CD4-positive, CD25-positive, alpha-beta regulatory T cell (primary cell): ENCODE measurements around the gene PTGR3. TPM values are rescaled to one million over a fixed set of nuclear protein-coding genes. Genes with fewer than 3 reads are reported as not detected.

Source experiments
- ATAC-seq, 2 donors: fragments of 150-1000 bp; cut with Tn5 transposase; one replicate each; pipeline ENCODE4 v1.10.0; 2021; ENCODE audit warnings: low read depth in 2 of 2, moderate number of reproducible peaks in 2 of 2, moderate library complexity in 1 of 2
- DNase-seq, 3 donors: peaks; one replicate each; pipeline versions ENCODE4 v3.0.0 to v3.0.0-alpha.2; 2012 to 2022; ENCODE audit warnings: mixed read lengths in 1 of 3
- H3K27ac ChIP-seq: one replicate; pipeline ENCODE4 v1.7.0; 2013; ENCODE audit warnings: mild to moderate bottlenecking, low read length; ENCODE audit not compliant: insufficient read depth, poor library complexity, severe bottlenecking
- H3K27me3 ChIP-seq: one replicate; pipeline ENCODE4 v1.7.0; 2013; ENCODE audit warnings: low read length; ENCODE audit not compliant: control insufficient read depth, insufficient read depth
- H3K36me3 ChIP-seq: one replicate; pipeline ENCODE4 v1.7.0; 2013; ENCODE audit warnings: mild to moderate bottlenecking, low read length, moderate library complexity; ENCODE audit not compliant: control insufficient read depth, insufficient read depth
- H3K4me1 ChIP-seq: 2 replicates; pipeline ENCODE4 v1.7.0; 2013; ENCODE audit warnings: mild to moderate bottlenecking, low read length; ENCODE audit not compliant: insufficient read depth, control insufficient read depth, poor library complexity, severe bottlenecking
- H3K4me3 ChIP-seq: one replicate; pipeline ENCODE4 v1.7.0; 2013; ENCODE audit warnings: low read depth, mild to moderate bottlenecking, low read length, moderate library complexity
- H3K9me3 ChIP-seq, 2 experiments: 1 replicate in 1 of 2; 2 replicates in 1 of 2; pipeline ENCODE4 v1.7.0; 2013; ENCODE audit warnings: low read length in 2 of 2, mild to moderate bottlenecking in 1 of 2, moderate library complexity in 1 of 2; ENCODE audit not compliant: control insufficient read depth in 2 of 2
- H3K27ac Mint-ChIP-seq, 3 donors: one replicate each; pipeline ENCODE4 v1.8.0; 2020 to 2022; ENCODE audit warnings: mild to moderate bottlenecking in 3 of 3, mixed read lengths in 3 of 3, moderate library complexity in 2 of 3
- H3K27me3 Mint-ChIP-seq: one replicate; pipeline ENCODE4 v1.8.0; 2022; ENCODE audit warnings: mild to moderate bottlenecking, mixed read lengths
- H3K36me3 Mint-ChIP-seq: one replicate; pipeline ENCODE4 v1.8.0; 2020; ENCODE audit warnings: mixed read lengths
- H3K4me1 Mint-ChIP-seq, 4 donors: one replicate each; pipeline ENCODE4 v1.8.0; 2020 to 2022; ENCODE audit warnings: mixed read lengths in 4 of 4, mild to moderate bottlenecking in 1 of 4
- H3K4me3 Mint-ChIP-seq, 4 donors: one replicate each; pipeline ENCODE4 v1.8.0; 2020 to 2022; ENCODE audit warnings: mild to moderate bottlenecking in 4 of 4, mixed read lengths in 4 of 4, moderate library complexity in 3 of 4
- H3K9me3 Mint-ChIP-seq, 7 donors: one replicate each; pipeline ENCODE4 v1.8.0; 2020 to 2022; ENCODE audit warnings: mixed read lengths in 7 of 7, mild to moderate bottlenecking in 3 of 7, moderate library complexity in 2 of 7
- polyA plus RNA-seq, 4 donors: library from polyadenylated mRNA; unstranded; fragments of 300-500 nt; fragmentation: Illumina TruSeq; gene quantifications; one replicate each; pipeline ENCODE4 v1.2.3, GENCODE V29; 2021
- total RNA-seq: library from RNA; stranded (reverse); gene quantifications from one replicate; pipeline ENCODE4 v1.2.3, GENCODE V29; 2022

PTGR3 gene
- total and polyA plus RNA-seq, 5 donors from 2014 or later: 18.6 to 33.3 (median 25.5) TPM

DNA sequence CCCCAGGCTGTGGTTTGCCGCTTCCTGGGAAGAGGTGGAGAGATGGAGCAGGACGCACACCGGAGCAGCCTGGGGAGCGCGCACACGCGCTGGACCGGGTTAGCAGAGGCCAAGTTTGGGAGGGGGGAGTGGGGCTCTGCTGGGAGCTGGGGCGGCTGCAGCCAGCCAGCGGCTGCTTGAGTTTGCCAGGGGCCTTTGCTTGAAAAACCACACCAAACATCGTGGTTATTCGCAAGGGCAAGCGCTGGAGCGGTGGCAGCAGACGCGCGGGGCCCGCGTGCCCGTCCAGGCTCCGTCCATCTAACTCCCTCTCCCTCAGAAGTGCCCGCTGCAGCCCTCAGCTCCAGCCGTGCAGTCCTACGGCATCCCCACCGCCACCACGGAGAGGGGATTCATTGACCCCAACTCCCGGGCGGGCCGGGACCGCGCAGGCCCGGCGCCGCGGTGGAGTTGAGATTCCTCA is 4.6 kb downstream of the PTGR3 start:
- peaks cover 25 to 51% (median 33%) of the 10 kb centered on the region in 4 donors for H3K4me1 Mint-ChIP-seq
- no peak overlapping the region for H3K4me3 Mint-ChIP-seq
- no peaks in the 10 kb centered on the region for H3K9me3 Mint-ChIP-seq
- ATAC-seq (no peak), DNase-seq (no peak)
- no peak overlapping the region for H3K27ac Mint-ChIP-seq
- Histone ChIP-seq H3K4me3 (no peak overlapping the region), H3K27me3 (no peaks in the 10 kb centered on the region), H3K36me3 (peaks cover 15% of the 10 kb centered on the region), H3K4me1 (peaks cover 25% of the 10 kb centered on the region), H3K9me3 (no peaks in the 10 kb centered on the region), H3K27ac (no peak overlapping the region)
- H3K27me3 Mint-ChIP-seq: peaks cover 10% of the 10 kb centered on the region
- H3K36me3 Mint-ChIP-seq: peaks cover 12% of the 10 kb centered on the region

DNA sequence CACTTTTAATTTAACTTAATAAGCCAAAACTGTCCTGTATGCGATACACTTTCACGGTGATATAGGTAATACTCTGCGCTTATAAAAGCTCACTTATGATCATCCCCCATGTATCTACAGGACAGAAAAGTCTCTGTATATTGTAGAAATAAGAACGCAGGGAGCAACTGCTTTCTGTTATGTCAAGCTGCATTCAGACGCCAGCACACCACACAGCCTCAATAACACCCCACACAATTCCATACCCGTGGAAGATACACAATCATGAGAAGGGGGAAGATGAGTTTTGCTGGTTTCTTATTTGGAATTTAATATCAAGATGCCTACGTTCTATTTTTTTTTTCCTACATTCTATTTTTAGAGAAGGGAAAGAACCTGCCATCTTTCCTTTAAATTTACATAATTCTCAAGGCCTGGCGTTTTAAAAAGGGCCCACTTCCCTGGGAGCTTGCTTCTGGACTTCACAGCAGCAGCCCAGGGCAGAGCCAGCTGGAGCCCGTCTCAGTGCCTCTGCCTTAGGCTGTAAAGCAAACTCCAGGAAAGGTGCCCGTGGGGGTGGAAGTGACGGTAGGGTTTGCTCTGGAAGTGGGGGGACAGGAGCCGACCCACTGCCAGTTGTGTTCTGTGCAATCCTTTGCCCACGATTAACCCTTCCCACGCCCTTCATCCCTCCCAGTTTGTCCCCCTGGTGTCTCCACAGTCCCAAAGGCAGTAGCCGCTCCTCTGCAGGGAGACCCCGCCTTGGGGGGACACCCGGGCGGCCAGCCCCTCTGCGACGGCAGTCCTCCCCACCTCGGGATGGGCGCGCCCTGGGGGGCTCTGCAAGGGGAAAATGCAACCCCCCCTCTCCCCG is 5.3 kb downstream of the PTGR3 start:
- DNase-seq (no peak), ATAC-seq (no peak)
- peaks cover 27 to 53% (median 35%) of the 10 kb centered on the region in 4 donors for H3K4me1 Mint-ChIP-seq

DNA sequence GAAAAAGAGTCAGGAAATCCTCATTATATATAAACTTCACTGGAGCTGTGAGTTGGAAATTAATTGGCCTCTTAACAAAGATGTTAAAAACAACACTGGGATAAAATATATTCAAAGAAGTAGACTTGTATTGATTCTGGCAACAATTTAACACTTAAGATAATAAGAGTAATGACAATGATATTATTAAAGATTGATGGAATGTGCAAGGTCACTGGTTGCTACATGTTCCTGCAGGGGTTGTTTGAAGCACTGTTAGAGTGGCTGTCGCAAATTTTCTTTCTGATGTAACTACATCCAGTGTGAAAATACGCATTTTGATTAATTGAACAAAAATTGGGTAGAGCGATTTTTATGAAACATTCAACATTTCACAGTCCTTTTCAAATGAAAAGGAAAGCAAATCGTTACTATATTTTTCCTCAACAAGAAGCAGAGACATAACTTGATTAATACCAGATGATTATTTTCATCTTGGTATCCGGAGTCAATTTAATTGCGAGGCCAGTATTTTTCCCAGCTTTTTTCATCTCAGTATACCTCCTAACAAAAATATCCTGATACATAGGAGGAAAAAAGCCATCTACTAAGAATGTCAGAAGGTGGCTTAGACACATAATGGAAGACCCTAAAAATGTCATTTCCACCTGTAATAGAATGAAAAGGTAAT is 6.1 kb downstream of the PTGR3 start:
- Mint-ChIP-seq H3K27me3 (peaks cover 6% of the 10 kb centered on the region), H3K27ac (peak overlapping the region in 1 of 3 donors; percentile 51), H3K4me1 (peaks cover 26 to 54% (median 36%) of the 10 kb centered on the region in 4 donors), H3K9me3 (no peaks in the 10 kb centered on the region), H3K4me3 (peak overlapping the region in 2 of 4 donors; percentile 17 to 66), H3K36me3 (peaks cover 12% of the 10 kb centered on the region)
- no peak for ATAC-seq
- no peak overlapping the region for H3K27ac ChIP-seq
- H3K9me3 ChIP-seq: no peaks in the 10 kb centered on the region
- H3K36me3 ChIP-seq: peaks cover 15% of the 10 kb centered on the region
- peaks cover 21% of the 10 kb centered on the region for H3K4me1 ChIP-seq
- no peak for DNase-seq
- no peaks in the 10 kb centered on the region for H3K27me3 ChIP-seq
- H3K4me3 ChIP-seq: no peak overlapping the region

More for the DNA sequence above, 5.3 kb downstream of the PTGR3 start:
- H3K4me1 ChIP-seq: peaks cover 25% of the 10 kb centered on the region
- H3K27ac ChIP-seq: no peak overlapping the region
- H3K36me3 ChIP-seq: peaks cover 15% of the 10 kb centered on the region
- H3K9me3 ChIP-seq: no peaks in the 10 kb centered on the region
- H3K27me3 ChIP-seq: no peaks in the 10 kb centered on the region
- H3K4me3 ChIP-seq: no peak overlapping the region
- H3K27me3 Mint-ChIP-seq: peaks cover 10% of the 10 kb centered on the region
- peak overlapping the region in 1 of 3 donors; percentile 8 for H3K27ac Mint-ChIP-seq
- peaks cover 12% of the 10 kb centered on the region for H3K36me3 Mint-ChIP-seq
- peak overlapping the region in 2 of 4 donors; percentile 41 to 66 for H3K4me3 Mint-ChIP-seq
- no peaks in the 10 kb centered on the region for H3K9me3 Mint-ChIP-seq

DNA sequence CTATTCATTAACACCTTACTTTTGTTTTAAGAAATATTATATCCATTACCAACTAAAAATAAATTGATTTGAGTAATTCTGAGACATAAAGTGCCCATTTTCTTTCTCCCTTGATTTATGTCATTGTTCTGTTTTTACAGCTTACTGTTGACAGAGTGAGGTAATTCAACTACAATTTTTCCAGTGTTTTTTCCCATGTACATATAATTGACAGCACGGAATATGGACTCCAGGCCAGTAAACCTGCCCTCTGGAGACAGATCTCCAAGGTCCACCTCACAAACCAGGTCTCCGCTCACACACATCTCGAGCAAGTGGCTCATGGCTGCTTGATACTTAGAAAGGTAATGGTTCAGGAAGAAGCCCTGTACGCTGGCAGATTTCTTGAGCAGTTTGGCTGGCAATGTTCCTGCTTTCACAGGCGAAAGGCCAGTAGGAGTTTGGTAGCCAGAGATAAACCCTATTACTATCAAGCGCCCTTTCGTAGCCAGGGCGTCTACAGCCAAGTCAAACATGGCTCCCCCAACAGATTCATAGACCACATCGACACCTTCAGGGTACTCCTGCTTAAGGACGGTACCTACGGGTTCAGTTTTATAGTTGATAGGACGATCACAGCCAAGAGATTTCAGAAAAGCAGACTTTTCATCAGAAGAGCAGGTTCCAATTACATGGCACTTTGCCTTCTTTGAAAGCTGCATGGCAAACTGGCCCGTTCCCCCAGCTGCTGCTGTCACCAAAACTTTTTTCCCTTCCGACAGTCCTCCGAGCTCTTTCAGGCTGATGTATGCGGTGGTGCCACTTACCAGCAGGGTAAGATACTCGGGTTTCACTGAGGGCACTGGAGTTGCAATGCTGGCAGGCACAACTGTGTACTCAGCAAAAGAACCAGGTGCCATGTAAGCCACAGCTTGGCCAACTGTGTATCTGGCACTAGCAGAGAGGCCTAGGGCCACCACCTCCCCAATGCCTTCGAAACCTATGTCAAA is 7.4 kb downstream of the PTGR3 start:
- DNase-seq (no peak), ATAC-seq (no peak)
- peaks cover 14% of the 10 kb centered on the region for H3K4me1 ChIP-seq
- H3K36me3 ChIP-seq: peaks cover 15% of the 10 kb centered on the region
- peaks cover 4% of the 10 kb centered on the region for H3K27me3 Mint-ChIP-seq
- H3K27ac Mint-ChIP-seq: peak overlapping the region; percentile 21 to 65 (median 28)
- H3K4me3 ChIP-seq: no peak overlapping the region
- H3K27ac ChIP-seq: no peak overlapping the region
- H3K4me3 Mint-ChIP-seq: no peak overlapping the region
- H3K27me3 ChIP-seq: no peaks in the 10 kb centered on the region
- no peaks in the 10 kb centered on the region for H3K9me3 ChIP-seq
- no peaks in the 10 kb centered on the region for H3K9me3 Mint-ChIP-seq
- peaks cover 18 to 48% (median 28%) of the 10 kb centered on the region in 4 donors for H3K4me1 Mint-ChIP-seq
- H3K36me3 Mint-ChIP-seq: peaks cover 15% of the 10 kb centered on the region

DNA sequence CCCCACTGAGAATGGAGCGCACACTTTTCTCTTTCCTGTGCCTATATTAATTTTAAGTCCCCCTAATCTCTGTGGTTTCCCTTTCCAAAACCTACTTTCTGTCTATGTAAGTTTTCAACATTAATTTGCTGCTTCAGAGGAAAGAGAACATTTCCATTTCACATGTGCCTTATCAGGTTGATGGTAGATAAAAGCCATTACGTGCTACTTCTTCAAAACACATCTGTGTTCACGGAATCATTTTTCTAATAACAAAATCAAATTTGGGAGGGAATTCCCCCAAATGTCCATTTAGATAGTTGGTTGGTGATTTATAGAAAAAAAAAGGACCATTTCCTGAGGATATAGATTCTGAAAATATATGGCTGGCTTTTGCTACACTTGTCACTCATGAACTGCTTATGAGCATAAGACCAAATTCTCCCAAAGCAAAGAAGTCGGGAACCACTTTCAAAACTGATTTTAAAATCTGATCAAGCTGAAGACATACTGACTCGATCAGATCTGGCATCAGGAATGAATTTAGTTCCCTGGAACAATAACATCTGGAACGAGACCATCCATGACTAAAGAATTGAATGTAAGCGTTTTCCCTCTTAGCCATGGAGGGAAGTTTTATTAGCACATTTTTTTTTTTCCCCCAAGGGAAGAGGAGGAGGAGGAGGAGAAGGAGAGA is 8.2 kb downstream of the PTGR3 start:
- H3K9me3 Mint-ChIP-seq: no peaks in the 10 kb centered on the region
- H3K27ac Mint-ChIP-seq: peak overlapping the region in 1 of 3 donors; percentile 21
- Histone ChIP-seq H3K9me3 (no peaks in the 10 kb centered on the region), H3K27ac (no peak overlapping the region), H3K27me3 (no peaks in the 10 kb centered on the region), H3K36me3 (peaks cover 15% of the 10 kb centered on the region), H3K4me1 (peaks cover 10% of the 10 kb centered on the region), H3K4me3 (no peak overlapping the region)
- H3K27me3 Mint-ChIP-seq: no peaks in the 10 kb centered on the region
- H3K4me1 Mint-ChIP-seq: peaks cover 10 to 41% (median 20%) of the 10 kb centered on the region in 4 donors
- DNase-seq (no peak), ATAC-seq (no peak)
- peak overlapping the region in 1 of 4 donors; percentile 10 for H3K4me3 Mint-ChIP-seq
- H3K36me3 Mint-ChIP-seq: peaks cover 16% of the 10 kb centered on the region

DNA sequence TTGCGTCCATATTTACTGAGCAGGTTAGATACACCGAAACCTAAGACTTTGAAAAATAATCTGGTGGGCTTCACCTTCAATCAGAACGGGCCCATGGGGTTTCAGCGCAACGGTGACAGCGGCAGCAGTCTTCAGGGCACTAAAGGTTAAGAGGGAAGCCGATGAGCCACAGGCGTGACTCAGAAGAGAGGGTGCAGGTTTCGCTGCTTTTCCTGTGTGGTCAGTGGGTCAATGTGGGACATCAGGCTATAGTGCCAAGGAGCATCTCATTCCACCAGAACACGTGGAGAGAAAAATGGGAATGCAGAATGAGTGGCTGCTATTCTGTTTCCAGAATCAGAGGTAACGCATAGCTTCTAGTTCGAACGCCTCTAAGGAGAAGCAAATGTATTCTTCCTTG is 8.9 kb downstream of the PTGR3 start:
- Histone ChIP-seq H3K27me3 (no peaks in the 10 kb centered on the region), H3K9me3 (no peaks in the 10 kb centered on the region), H3K4me1 (peaks cover 3% of the 10 kb centered on the region), H3K27ac (no peak overlapping the region), H3K4me3 (no peak overlapping the region), H3K36me3 (peaks cover 15% of the 10 kb centered on the region)
- Mint-ChIP-seq H3K4me1 (peaks cover 5 to 34% (median 16%) of the 10 kb centered on the region in 4 donors), H3K36me3 (peaks cover 16% of the 10 kb centered on the region), H3K9me3 (no peaks in the 10 kb centered on the region), H3K27me3 (no peaks in the 10 kb centered on the region), H3K4me3 (no peak overlapping the region), H3K27ac (no peak overlapping the region)
- DNase-seq (no peak), ATAC-seq (no peak)

DNA sequence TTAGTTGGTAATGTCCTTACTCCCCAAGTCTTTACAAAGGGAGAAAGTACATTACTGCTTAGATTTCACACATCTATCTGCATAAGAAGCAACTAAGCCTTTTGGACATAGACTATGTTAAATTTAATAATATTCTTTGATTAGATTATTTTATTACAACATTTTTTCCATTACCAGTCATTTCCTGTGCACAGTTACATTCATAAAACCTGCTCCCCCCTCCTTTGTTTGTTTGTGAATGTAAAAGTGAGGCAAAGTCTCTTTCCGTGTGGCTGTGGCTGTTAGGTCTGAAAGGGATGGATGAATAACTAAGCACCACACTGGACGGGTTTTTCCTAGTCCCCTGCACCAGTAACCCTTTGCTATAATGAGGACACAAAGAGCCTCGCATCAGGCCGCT is 9.6 kb downstream of the PTGR3 start:
- no peaks in the 10 kb centered on the region for H3K27me3 Mint-ChIP-seq
- Histone ChIP-seq H3K27me3 (no peaks in the 10 kb centered on the region), H3K4me3 (no peak overlapping the region), H3K9me3 (no peaks in the 10 kb centered on the region), H3K36me3 (peaks cover 15% of the 10 kb centered on the region), H3K27ac (peak overlapping the region; percentile 5), H3K4me1 (no peaks in the 10 kb centered on the region)
- no peaks in the 10 kb centered on the region for H3K9me3 Mint-ChIP-seq
- H3K4me1 Mint-ChIP-seq: peaks cover 5 to 32% (median 16%) of the 10 kb centered on the region in 4 donors
- H3K36me3 Mint-ChIP-seq: peaks cover 16% of the 10 kb centered on the region
- DNase-seq (no peak), ATAC-seq (no peak)
- no peak overlapping the region for H3K4me3 Mint-ChIP-seq
- H3K27ac Mint-ChIP-seq: no peak overlapping the region
